ENCODE measurements around the gene DCAF12.

The DCAF12 gene

GRCh38 chr9:34089311-34089710 lies 37.2 kb downstream of the DCAF12 start:
- no peak overlapping the region for H3K27ac ChIP-seq (ENCODE audit: low read length)
- TF ChIP-seq EZH2 (optimal IDR thresholded peaks at IDR 0.05; ENCODE audit: low read depth, low read length) (no peak), EZH2phosphoT487 (IDR thresholded peaks at IDR 0.05; ENCODE audit: low read length) (no peak), CTCF (IDR thresholded peaks at IDR 0.05; ENCODE audit: low read length) (no peak)
- no peaks in the 10 kb centered on the region for H3K27me3 ChIP-seq (replicated peaks; ENCODE audit: insufficient read depth, low read length)
- H4K20me1 ChIP-seq (ENCODE audit: insufficient read depth, low read length) = no peaks in the 10 kb centered on the region
- H3K79me2 ChIP-seq (ENCODE audit: low read length) = no peaks in the 10 kb centered on the region
- no peaks in the 10 kb centered on the region for H3K9me2 ChIP-seq (replicated peaks; ENCODE audit: insufficient read depth, low read length)
- no peak overlapping the region for H3K9ac ChIP-seq (ENCODE audit: low read length)
- no peak for DNase-seq
- peaks cover 5% of the 10 kb centered on the region; the same call in 1 of the 2 replicates for H3F3A ChIP-seq (ENCODE audit: insufficient read depth, low read length)
- H3K4me3 ChIP-seq (ENCODE audit: low read length) = no peak overlapping the region
- H3K9me3 ChIP-seq (replicated peaks; ENCODE audit: insufficient read depth, low read length) = no peaks in the 10 kb centered on the region
- no peaks in the 10 kb centered on the region; the same call in 1 of the 2 replicates for H3K4me1 ChIP-seq (ENCODE audit: low read length)
- no peak overlapping the region for H2AFZ ChIP-seq (ENCODE audit: low read length)
- H3K36me3 ChIP-seq (replicated peaks; ENCODE audit: insufficient read depth, low read length) = peaks cover 3% of the 10 kb centered on the region
- H3K4me2 ChIP-seq (ENCODE audit: low read depth, low read length) = no peak overlapping the region

- no peaks in the 10 kb centered on the region for H4K20me1 ChIP-seq (ENCODE audit: insufficient read depth, low read length)
- no peak overlapping the region for H2AFZ ChIP-seq (ENCODE audit: low read length)
- H3K27ac ChIP-seq (ENCODE audit: low read length) = no peak overlapping the region
- H3K9me3 ChIP-seq (replicated peaks; ENCODE audit: insufficient read depth, low read length) = no peaks in the 10 kb centered on the region
- peaks cover 5% of the 10 kb centered on the region; the same call in 1 of the 2 replicates for H3F3A ChIP-seq (ENCODE audit: insufficient read depth, low read length)
- no peak for DNase-seq
- no peak overlapping the region for H3K4me3 ChIP-seq (ENCODE audit: low read length)
- H3K9me2 ChIP-seq (replicated peaks; ENCODE audit: insufficient read depth, low read length) = no peaks in the 10 kb centered on the region
- H3K4me2 ChIP-seq (ENCODE audit: low read depth, low read length) = no peak overlapping the region
- peaks cover 14% of the 10 kb centered on the region for H3K4me1 ChIP-seq (ENCODE audit: low read length)
- TF ChIP-seq EZH2phosphoT487 (IDR thresholded peaks at IDR 0.05; ENCODE audit: low read length) (no peak), CTCF (IDR thresholded peaks at IDR 0.05; ENCODE audit: low read length) (no peak), EZH2 (optimal IDR thresholded peaks at IDR 0.05; ENCODE audit: low read depth, low read length) (no peak)
- no peaks in the 10 kb centered on the region for H3K79me2 ChIP-seq (ENCODE audit: low read length)
- H3K9ac ChIP-seq (ENCODE audit: low read length) = no peak overlapping the region
- no peaks in the 10 kb centered on the region for H3K27me3 ChIP-seq (replicated peaks; ENCODE audit: insufficient read depth, low read length)
- peaks cover 3% of the 10 kb centered on the region; the same call in 1 of the 2 replicates for H3K36me3 ChIP-seq (replicated peaks; ENCODE audit: insufficient read depth, low read length)
These were observed 39.1 kb downstream of the DCAF12 start for GRCh38 chr9:34087370-34087769.

- Histone ChIP-seq H3K4me3 (ENCODE audit: low read length) (no peak overlapping the region), H3K9ac (ENCODE audit: low read length) (no peak overlapping the region), H2AFZ (ENCODE audit: low read length) (no peak overlapping the region), H3K4me2 (ENCODE audit: low read depth, low read length) (no peak overlapping the region), H3K4me1 (ENCODE audit: low read length) (peaks cover 14% of the 10 kb centered on the region), H3K9me3 (replicated peaks; ENCODE audit: insufficient read depth, low read length) (no peaks in the 10 kb centered on the region), H3K27ac (ENCODE audit: low read length) (no peak overlapping the region), H3F3A (ENCODE audit: insufficient read depth, low read length) (peaks cover 5% of the 10 kb centered on the region; the same call in 1 of the 2 replicates), H3K36me3 (replicated peaks; ENCODE audit: insufficient read depth, low read length) (peaks cover 3% of the 10 kb centered on the region; the same call in 1 of the 2 replicates), H3K9me2 (replicated peaks; ENCODE audit: insufficient read depth, low read length) (no peaks in the 10 kb centered on the region), H3K79me2 (ENCODE audit: low read length) (no peaks in the 10 kb centered on the region), H4K20me1 (ENCODE audit: insufficient read depth, low read length) (no peaks in the 10 kb centered on the region), H3K27me3 (replicated peaks; ENCODE audit: insufficient read depth, low read length) (no peaks in the 10 kb centered on the region)
- no peak for TF ChIP-seq CTCF (IDR thresholded peaks at IDR 0.05; ENCODE audit: low read length)
- DNase-seq = no peak
These were observed 39.6 kb downstream of the DCAF12 start for GRCh38 chr9:34086864-34087263.

Measured in MM.1S (cell line).